MCF 10A (cell line): ENCODE results near the gene MMADHC. TPM values are rescaled to one million over a fixed set of nuclear protein-coding genes. Genes with fewer than 3 reads are reported as not detected.

Source experiments
- BruUV-seq: library from RNA; stranded (reverse); fragments of 400-500 nt; replicated peaks from 2 replicates; lab custom pipeline; 2021; lab: Mats Ljungman, UMichigan
- CTCF ChIA-PET: fragments of 300-600 bp; sonication (Branson Sonifier 250); formaldehyde crosslinking; extraction: SDS; loops from one replicate; lab custom pipeline; 2021; ENCODE audit warnings: antibody characterized with exemption, inconsistent platforms; lab: Yijun Ruan, JAX
- POLR2A ChIA-PET: fragments of 300-600, 350-650 bp; sonication (Branson Sonifier 250); formaldehyde crosslinking; extraction: SDS; loops from one replicate; lab custom pipeline; 2020; ENCODE audit warnings: antibody characterized with exemption, inconsistent platforms; lab: Yijun Ruan, JAX
- DNase-seq: peaks from one replicate; pipeline ENCODE4 v3.0.0-alpha.2; 2018; ENCODE audit not compliant: unreplicated experiment
- H3K27ac Mint-ChIP-seq: one replicate; pipeline ENCODE4 v1.8.0; 2022; ENCODE audit warnings: mild to moderate bottlenecking, low read depth, mixed read lengths; ENCODE audit not compliant: unreplicated experiment
- H3K27me3 Mint-ChIP-seq: one replicate; pipeline ENCODE4 v1.8.0; 2022; ENCODE audit warnings: mixed read lengths; ENCODE audit not compliant: insufficient read depth, unreplicated experiment
- H3K36me3 Mint-ChIP-seq: one replicate; pipeline ENCODE4 v1.8.0; 2022; ENCODE audit warnings: mild to moderate bottlenecking, moderate library complexity, mixed read lengths; ENCODE audit not compliant: insufficient read depth, unreplicated experiment
- H3K4me1 Mint-ChIP-seq: one replicate; pipeline ENCODE4 v1.8.0; 2022; ENCODE audit warnings: mixed read lengths; ENCODE audit not compliant: insufficient read depth, unreplicated experiment
- H3K4me3 Mint-ChIP-seq: one replicate; pipeline ENCODE4 v1.8.0; 2022; ENCODE audit warnings: mild to moderate bottlenecking, moderate library complexity, mixed read lengths; ENCODE audit not compliant: unreplicated experiment
- H3K9me3 Mint-ChIP-seq: one replicate; pipeline ENCODE4 v1.8.0; 2022; ENCODE audit warnings: mixed read lengths; ENCODE audit not compliant: unreplicated experiment
- CTCF ChIP-seq: fragments of 200-600 bp; IDR thresholded peaks from one replicate; pipeline ENCODE4 v1.8.0; 2022; ENCODE audit warnings: antibody characterized with exemption, mild to moderate bottlenecking; ENCODE audit not compliant: unreplicated experiment
- intact Hi-C: fragments of 100-400 bp; cut with micrococcal nuclease; formaldehyde crosslinking; loops from 2 replicates; pipeline ENCODE4 v1.14.1; 2022
- total RNA-seq: library from RNA; stranded (reverse); gene quantifications from 2 replicates; pipeline ENCODE4 v1.2.3, GENCODE V29; 2022

MMADHC gene
- total RNA-seq, 1 experiment from 2014 or later, result 156 TPM

- no peaks in the 10 kb centered on the region for H3K27me3 Mint-ChIP-seq
- TF ChIP-seq CTCF, result peak; percentile 33
- DNase-seq, result peak; percentile 35
- H3K4me3 Mint-ChIP-seq, result no peak overlapping the region
- H3K4me1 Mint-ChIP-seq, result peaks cover 12% of the 10 kb centered on the region
- ChIA-PET CTCF (interaction anchor here (0.6 to 5.5 kb wide), 22 partner anchors 17 to 1843 kb away, joined by 3 to 43 read pairs (median 4); no protein-coding TSS in a partner anchor), POLR2A (interaction anchor here (1.0 to 1.6 kb wide), 4 partner anchors 8 to 1137 kb away, joined by 3 to 9 read pairs (median 5); partner anchors contain the start of gene MMADHC)
- BruUV-seq, result no TSS peak
- H3K27ac Mint-ChIP-seq, result no peak overlapping the region
- peaks cover 6% of the 10 kb centered on the region for H3K36me3 Mint-ChIP-seq
- intact Hi-C loops, result loop anchor here (5.0 to 10.0 kb wide), 2 partner anchors 399 to 1317 kb away; no protein-coding TSS in a partner anchor
- no peaks in the 10 kb centered on the region for H3K9me3 Mint-ChIP-seq
These were observed 7.7 kb upstream of the MMADHC start for GRCh38 chr2:149595056-149595963.

DNA sequence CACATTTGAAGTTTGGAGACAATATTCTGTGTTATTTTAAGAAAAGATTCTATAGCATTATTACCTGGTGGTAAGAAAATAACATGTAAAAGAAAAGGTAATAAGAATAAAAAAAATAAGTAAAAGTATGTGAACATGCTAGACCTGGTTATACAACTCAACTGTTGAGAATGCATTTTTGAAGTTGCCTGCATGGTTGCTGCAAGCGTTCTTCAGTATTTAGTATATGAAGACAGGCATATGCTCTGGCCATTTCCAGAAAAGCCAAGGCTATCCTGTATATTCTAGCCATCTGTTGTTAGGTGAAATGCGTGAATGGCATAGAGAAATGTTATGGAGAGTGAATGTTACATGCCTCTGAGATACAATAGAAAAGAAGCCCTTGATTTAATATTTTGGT lies 6.8 kb upstream of the MMADHC start:
- DNase-seq, result no peak
- ChIA-PET POLR2A (interaction anchor here (1.5 to 1.6 kb wide), 2 partner anchors 884 to 891 kb away, joined by 5 to 9 read pairs; no protein-coding TSS in a partner anchor), CTCF (interaction anchor here (0.6 to 5.5 kb wide), 12 partner anchors 165 to 1844 kb away, joined by 3 to 43 read pairs (median 4); no protein-coding TSS in a partner anchor)
- no TSS peak for BruUV-seq
- H3K27me3 Mint-ChIP-seq, result no peaks in the 10 kb centered on the region
- intact Hi-C loops, result loop anchor here (10.0 kb wide), 1 partner anchor 400 kb away; no protein-coding TSS in a partner anchor
- H3K27ac Mint-ChIP-seq, result no peak overlapping the region
- no peak for TF ChIP-seq CTCF
- no peak overlapping the region for H3K4me3 Mint-ChIP-seq
- no peaks in the 10 kb centered on the region for H3K9me3 Mint-ChIP-seq
- peaks cover 6% of the 10 kb centered on the region for H3K36me3 Mint-ChIP-seq
- H3K4me1 Mint-ChIP-seq, result peaks cover 12% of the 10 kb centered on the region

- Mint-ChIP-seq H3K4me1 (peaks cover 16% of the 10 kb centered on the region), H3K27ac (peak overlapping the region; percentile 99), H3K4me3 (peak overlapping the region; percentile 93), H3K9me3 (no peaks in the 10 kb centered on the region), H3K27me3 (no peaks in the 10 kb centered on the region), H3K36me3 (peaks cover 33% of the 10 kb centered on the region)
- ChIA-PET POLR2A (interaction anchor here (1.3 to 3.1 kb wide), 4 partner anchors 891 to 1821 kb away, joined by 3 to 41 read pairs (median 14); partner anchors contain the start of gene RIF1), CTCF (interaction anchor here (1.0 kb wide), 1 partner anchor 9 kb away, joined by 3 read pairs; no protein-coding TSS in a partner anchor)
- intact Hi-C loops, result loop anchor here (10.0 kb wide), 1 partner anchor 943 kb away; the partner anchor contains the start of gene EPC2
- BruUV-seq, result TSS peak; percentile 51
- DNase-seq, result no peak
- no peak for TF ChIP-seq CTCF
These were observed 444 bp upstream of the MMADHC start for GRCh38 chr2:149587950-149588487.
